Nephron progenitor cell (in vitro differentiated cells): ENCODE measurements around the gene TMCC1.
A peak's percentile ranks its signal among the peaks of the same experiment; 100 is the strongest.

Source experiments
- DNase-seq: peaks from one replicate; pipeline ENCODE4 v3.0.0; 2021
- H3K27ac Mint-ChIP-seq: 2 replicates; pipeline ENCODE4 v1.8.0; 2021; ENCODE audit warnings: mild to moderate bottlenecking, moderate library complexity, mixed read lengths
- H3K27me3 Mint-ChIP-seq: 2 replicates; pipeline ENCODE4 v1.8.0; 2021; ENCODE audit warnings: mild to moderate bottlenecking, low read depth, mixed read lengths; ENCODE audit not compliant: poor library complexity
- H3K36me3 Mint-ChIP-seq: 2 replicates; pipeline ENCODE4 v1.8.0; 2021; ENCODE audit warnings: low read depth, mixed read lengths
- H3K4me1 Mint-ChIP-seq: 2 replicates; pipeline ENCODE4 v1.8.0; 2021; ENCODE audit warnings: mixed read lengths
- H3K4me3 Mint-ChIP-seq: 2 replicates; pipeline ENCODE4 v1.8.0; 2021; ENCODE audit warnings: mild to moderate bottlenecking, moderate library complexity, mixed read lengths
- H3K9me3 Mint-ChIP-seq: 2 replicates; pipeline ENCODE4 v1.8.0; 2021; ENCODE audit warnings: mild to moderate bottlenecking, moderate library complexity, mixed read lengths
- CTCF ChIP-seq: fragments of 200-600 bp; sonication (generic); IDR thresholded peaks from 2 replicates; pipeline ENCODE4 v1.5.0; 2021; ENCODE audit warnings: antibody characterized with exemption

TMCC1 gene

GRCh38 chr3:129794311-129795185 is 99.0 kb downstream of the TMCC1 start:
- peak overlapping the region; percentile 77 for H3K27ac Mint-ChIP-seq
- no peaks in the 10 kb centered on the region for H3K9me3 Mint-ChIP-seq
- DNase-seq, result peak; percentile 30
- peak overlapping the region; percentile 68 for H3K4me3 Mint-ChIP-seq
- peaks cover 6% of the 10 kb centered on the region for H3K36me3 Mint-ChIP-seq
- TF ChIP-seq CTCF, result no peak
- H3K27me3 Mint-ChIP-seq, result peaks cover 3% of the 10 kb centered on the region
- peaks cover 30% of the 10 kb centered on the region for H3K4me1 Mint-ChIP-seq

- peak overlapping the region; percentile 77 for H3K27ac Mint-ChIP-seq
- H3K36me3 Mint-ChIP-seq, result peaks cover 6% of the 10 kb centered on the region
- H3K4me3 Mint-ChIP-seq, result peak overlapping the region; percentile 68
- H3K27me3 Mint-ChIP-seq, result peaks cover 3% of the 10 kb centered on the region
- no peak for TF ChIP-seq CTCF
- peaks cover 30% of the 10 kb centered on the region for H3K4me1 Mint-ChIP-seq
- no peaks in the 10 kb centered on the region for H3K9me3 Mint-ChIP-seq
- DNase-seq, result peak; percentile 15
Observed at GRCh38 chr3:129793942-129794310, 99.6 kb downstream of the TMCC1 start.

- Mint-ChIP-seq H3K27ac (no peak overlapping the region), H3K27me3 (peaks cover 3% of the 10 kb centered on the region), H3K4me1 (peaks cover 30% of the 10 kb centered on the region), H3K9me3 (no peaks in the 10 kb centered on the region), H3K36me3 (peaks cover 6% of the 10 kb centered on the region), H3K4me3 (no peak overlapping the region)
- DNase-seq, result no peak
- no peak for TF ChIP-seq CTCF
Observed at GRCh38 chr3:129793319-129793718, 100.2 kb downstream of the TMCC1 start.

- DNase-seq, result no peak
- Mint-ChIP-seq H3K4me3 (no peak overlapping the region), H3K4me1 (no peaks in the 10 kb centered on the region), H3K9me3 (no peaks in the 10 kb centered on the region), H3K36me3 (peaks cover 5% of the 10 kb centered on the region), H3K27ac (no peak overlapping the region), H3K27me3 (no peaks in the 10 kb centered on the region)
- no peak for TF ChIP-seq CTCF
Observed at GRCh38 chr3:129783470-129783869, 110.0 kb downstream of the TMCC1 start.

- DNase-seq, result no peak
- Mint-ChIP-seq H3K4me3 (no peak overlapping the region), H3K36me3 (peaks cover 10% of the 10 kb centered on the region), H3K27me3 (no peaks in the 10 kb centered on the region), H3K27ac (no peak overlapping the region), H3K4me1 (peaks cover 10% of the 10 kb centered on the region), H3K9me3 (no peaks in the 10 kb centered on the region)
- no peak for TF ChIP-seq CTCF
Observed at GRCh38 chr3:129778871-129779270, 114.6 kb downstream of the TMCC1 start.

- peak overlapping the region; percentile 33 for H3K27ac Mint-ChIP-seq
- H3K9me3 Mint-ChIP-seq, result no peaks in the 10 kb centered on the region
- no peak for TF ChIP-seq CTCF
- no peak overlapping the region for H3K4me3 Mint-ChIP-seq
- H3K4me1 Mint-ChIP-seq, result peaks cover 10% of the 10 kb centered on the region
- no peaks in the 10 kb centered on the region for H3K27me3 Mint-ChIP-seq
- peaks cover 13% of the 10 kb centered on the region for H3K36me3 Mint-ChIP-seq
- DNase-seq, result no peak
Observed at GRCh38 chr3:129777806-129778205, 115.7 kb downstream of the TMCC1 start.
